Mesenchymal stem cell (in vitro differentiated cells and primary cell): Measurements from ENCODE around the gene RIMBP2.
A peak's percentile ranks its signal among the peaks of the same experiment; 100 is the strongest.

ENCODE experiments used
- DNase-seq: peaks from one replicate; pipeline ENCODE4 v3.0.0-alpha.2; 2013
- H2AFZ ChIP-seq: one replicate; pipeline ENCODE4 v1.6.1; 2013; ENCODE audit warnings: low read depth, mild to moderate bottlenecking, control low read depth, inconsistent platforms, low read length, moderate library complexity
- H2AK5ac ChIP-seq: 2 replicates; pipeline ENCODE4 v1.6.1; 2013; ENCODE audit warnings: low read length, moderate library complexity, mild to moderate bottlenecking, inconsistent platforms; ENCODE audit not compliant: severe bottlenecking
- H2BK120ac ChIP-seq: one replicate; pipeline ENCODE4 v1.6.1; 2013; ENCODE audit warnings: low read depth, mild to moderate bottlenecking, inconsistent platforms, low read length, moderate library complexity
- H2BK12ac ChIP-seq, 2 experiments: one replicate each; pipeline ENCODE4 v1.6.1; 2013; ENCODE audit warnings: inconsistent platforms in 2 of 2, low read length in 2 of 2, mild to moderate bottlenecking in 2 of 2, moderate library complexity in 2 of 2, control low read depth in 1 of 2
- H2BK15ac ChIP-seq: one replicate; pipeline ENCODE4 v1.6.1; 2013; ENCODE audit warnings: mild to moderate bottlenecking, low read depth, inconsistent platforms; ENCODE audit not compliant: poor library complexity, severe bottlenecking
- H2BK5ac ChIP-seq: 2 replicates; pipeline ENCODE4 v1.6.1; 2013; ENCODE audit warnings: low read depth, mild to moderate bottlenecking, low read length, control low read depth, inconsistent platforms; ENCODE audit not compliant: poor library complexity, severe bottlenecking
- H3K14ac ChIP-seq, 2 experiments: one replicate each; pipeline ENCODE4 v1.6.1; 2013; ENCODE audit warnings: inconsistent platforms in 2 of 2, low read length in 2 of 2, control low read depth in 1 of 2, mild to moderate bottlenecking in 1 of 2, moderate library complexity in 1 of 2
- H3K18ac ChIP-seq, 2 experiments: one replicate each; pipeline ENCODE4 v1.6.1; 2013; ENCODE audit warnings: inconsistent platforms in 2 of 2, low read length in 2 of 2, control low read depth in 1 of 2, low read depth in 1 of 2, mild to moderate bottlenecking in 1 of 2
- H3K23ac ChIP-seq, 2 experiments: one replicate each; pipeline ENCODE4 v1.6.1; 2013; ENCODE audit warnings: inconsistent platforms in 2 of 2, low read length in 2 of 2, mild to moderate bottlenecking in 2 of 2, moderate library complexity in 2 of 2, control low read depth in 1 of 2
- H3K27ac ChIP-seq: 2 replicates; pipeline ENCODE4 v1.5.1; 2013; ENCODE audit warnings: mild to moderate bottlenecking, moderate library complexity, low read length, control low read depth, inconsistent platforms; ENCODE audit not compliant: poor library complexity, severe bottlenecking
- H3K27me3 ChIP-seq, 2 experiments: 2 replicates each; pipeline versions ENCODE4 v1.6.1 to v1.7.0; 2013; ENCODE audit warnings: low read length in 2 of 2, mild to moderate bottlenecking in 2 of 2, moderate library complexity in 2 of 2, control low read depth in 1 of 2, inconsistent platforms in 1 of 2; ENCODE audit not compliant: control insufficient read depth in 1 of 2, insufficient read depth in 1 of 2
- H3K36me3 ChIP-seq, 2 experiments: 2 replicates each; pipeline versions ENCODE4 v1.6.1 to v1.7.0; 2013; ENCODE audit warnings: low read length in 2 of 2, control low read depth in 1 of 2, inconsistent platforms in 1 of 2, low read depth in 1 of 2, mild to moderate bottlenecking in 1 of 2; ENCODE audit not compliant: insufficient read depth in 2 of 2, control insufficient read depth in 1 of 2
- H3K4ac ChIP-seq, 2 experiments: one replicate each; pipeline ENCODE4 v1.6.1; 2013; ENCODE audit warnings: inconsistent platforms in 2 of 2, low read length in 2 of 2, mild to moderate bottlenecking in 2 of 2, moderate library complexity in 2 of 2, control low read depth in 1 of 2, low read depth in 1 of 2
- H3K4me1 ChIP-seq: 2 replicates; pipeline ENCODE4 v1.6.1; 2013; ENCODE audit warnings: low read depth, low read length, control low read depth; ENCODE audit not compliant: control insufficient read depth, insufficient read depth
- H3K4me2 ChIP-seq: 2 replicates; pipeline ENCODE4 v1.6.1; 2013; ENCODE audit warnings: low read length, mild to moderate bottlenecking, inconsistent platforms; ENCODE audit not compliant: poor library complexity, severe bottlenecking
- H3K4me3 ChIP-seq, 2 experiments: 2 replicates each; pipeline versions ENCODE4 v1.5.1 to v1.7.0; 2013; ENCODE audit warnings: low read length in 2 of 2, mild to moderate bottlenecking in 2 of 2, control low read depth in 1 of 2, low read depth in 1 of 2; ENCODE audit not compliant: insufficient read depth in 1 of 2
- H3K79me1 ChIP-seq: replicated peaks from 2 replicates; pipeline ENCODE4 v1.6.1; 2013; ENCODE audit warnings: mild to moderate bottlenecking, control low read depth, low read length, inconsistent platforms; ENCODE audit not compliant: poor library complexity, severe bottlenecking
- H3K9ac ChIP-seq: 2 replicates; pipeline ENCODE4 v1.7.0; 2013; ENCODE audit warnings: mild to moderate bottlenecking, low read length, moderate library complexity
- H3K9me3 ChIP-seq: 2 replicates; pipeline ENCODE4 v1.7.0; 2013; ENCODE audit warnings: mild to moderate bottlenecking, low read length; ENCODE audit not compliant: control insufficient read depth
- H4K8ac ChIP-seq: one replicate; pipeline ENCODE4 v1.6.1; 2013; ENCODE audit warnings: inconsistent platforms, mild to moderate bottlenecking, low read length, moderate library complexity
- H4K91ac ChIP-seq: one replicate; pipeline ENCODE4 v1.6.1; 2013; ENCODE audit warnings: mild to moderate bottlenecking, low read length, inconsistent platforms
- WGBS: methylation state at CpG from one replicate; pipeline ENCODE4 v1.1.7; 2013; ENCODE audit warnings: mixed read lengths; 5-methylcytosine and 5-hydroxymethylcytosine counted together

RIMBP2 gene

GRCh38 chr12:130524759-130525158 is 191.3 kb downstream of the RIMBP2 start:
- no peak overlapping the region for H2BK5ac ChIP-seq
- no peaks in the 10 kb centered on the region for H3K79me1 ChIP-seq
- no peak for DNase-seq
- H3K18ac ChIP-seq = no peak overlapping the region
- H3K14ac ChIP-seq = no peak overlapping the region
- no peak overlapping the region for H4K91ac ChIP-seq
- no peak overlapping the region for H3K23ac ChIP-seq
- H3K4me2 ChIP-seq = no peak overlapping the region
- H2AFZ ChIP-seq = no peak overlapping the region
- H3K4ac ChIP-seq = no peak overlapping the region
- H3K27ac ChIP-seq = no peak overlapping the region
- no peaks in the 10 kb centered on the region for H3K9me3 ChIP-seq
- H3K4me1 ChIP-seq = no peaks in the 10 kb centered on the region
- H2BK15ac ChIP-seq = no peak overlapping the region
- H3K27me3 ChIP-seq = no peaks in the 10 kb centered on the region
- H3K9ac ChIP-seq = no peak overlapping the region
- whole genome bisulfite sequencing = 76% methylated on average over 8 of the region's 8 CpGs
- no peak overlapping the region for H2AK5ac ChIP-seq
- H4K8ac ChIP-seq = no peak overlapping the region
- H2BK120ac ChIP-seq = no peak overlapping the region
- no peak overlapping the region for H2BK12ac ChIP-seq
- H3K4me3 ChIP-seq = no peak overlapping the region
- no peaks in the 10 kb centered on the region for H3K36me3 ChIP-seq

- no peaks in the 10 kb centered on the region for H3K36me3 ChIP-seq
- H3K4me1 ChIP-seq = no peaks in the 10 kb centered on the region
- H3K4me2 ChIP-seq = no peak overlapping the region
These were observed 192.1 kb downstream of the RIMBP2 start for GRCh38 chr12:130523863-130524614.

GRCh38 chr12:130523208-130523607 is 192.9 kb downstream of the RIMBP2 start:
- H2AK5ac ChIP-seq = no peak overlapping the region
- H2BK15ac ChIP-seq = no peak overlapping the region
- H3K27me3 ChIP-seq = no peaks in the 10 kb centered on the region
- no peak overlapping the region for H2AFZ ChIP-seq
- H3K36me3 ChIP-seq = no peaks in the 10 kb centered on the region
- H4K91ac ChIP-seq = no peak overlapping the region
- H4K8ac ChIP-seq = no peak overlapping the region
- no peak for DNase-seq
- H2BK120ac ChIP-seq = no peak overlapping the region
- no peak overlapping the region for H3K4me2 ChIP-seq
- no peak overlapping the region for H3K4ac ChIP-seq
- H3K4me3 ChIP-seq = no peak overlapping the region
- no peaks in the 10 kb centered on the region for H3K4me1 ChIP-seq
- no peak overlapping the region for H3K14ac ChIP-seq
- WGBS = 77% methylated on average over 6 of the region's 9 CpGs
- no peak overlapping the region for H3K23ac ChIP-seq
- no peak overlapping the region for H3K27ac ChIP-seq
- no peak overlapping the region for H3K9ac ChIP-seq
- no peak overlapping the region for H2BK12ac ChIP-seq
- no peak overlapping the region for H3K18ac ChIP-seq
- H2BK5ac ChIP-seq = no peak overlapping the region
- peaks cover 3% of the 10 kb centered on the region for H3K9me3 ChIP-seq
- no peaks in the 10 kb centered on the region for H3K79me1 ChIP-seq

More at GRCh38 chr12:130523863-130524614, 192.1 kb downstream of the RIMBP2 start:
- no peak overlapping the region for H2BK15ac ChIP-seq
- H2BK12ac ChIP-seq = no peak overlapping the region
- H3K14ac ChIP-seq = no peak overlapping the region
- H3K9ac ChIP-seq = no peak overlapping the region
- H3K4ac ChIP-seq = no peak overlapping the region
- H3K79me1 ChIP-seq = no peaks in the 10 kb centered on the region
- H3K18ac ChIP-seq = no peak overlapping the region
- H3K23ac ChIP-seq = no peak overlapping the region
- WGBS = 63% methylated on average over 7 of the region's 9 CpGs
- no peak for DNase-seq
- H3K9me3 ChIP-seq = no peaks in the 10 kb centered on the region
- H2AFZ ChIP-seq = no peak overlapping the region
- H3K4me3 ChIP-seq = no peak overlapping the region
- H4K91ac ChIP-seq = no peak overlapping the region
- H3K27ac ChIP-seq = no peak overlapping the region
- no peak overlapping the region for H2BK5ac ChIP-seq
- no peak overlapping the region for H2AK5ac ChIP-seq
- no peaks in the 10 kb centered on the region for H3K27me3 ChIP-seq
- no peak overlapping the region for H4K8ac ChIP-seq
- H2BK120ac ChIP-seq = no peak overlapping the region

GRCh38 chr12:130522244-130522834 is 193.8 kb downstream of the RIMBP2 start:
- Histone ChIP-seq H3K4me3 (peak overlapping the region in 1 of 2 experiments; percentile 22), H3K4me2 (no peak overlapping the region), H2BK12ac (no peak overlapping the region), H2BK120ac (no peak overlapping the region), H4K91ac (no peak overlapping the region), H3K9ac (no peak overlapping the region), H3K4me1 (no peaks in the 10 kb centered on the region), H3K27ac (no peak overlapping the region), H3K9me3 (peaks cover 7% of the 10 kb centered on the region), H2BK15ac (no peak overlapping the region), H3K14ac (no peak overlapping the region), H3K36me3 (no peaks in the 10 kb centered on the region), H3K23ac (no peak overlapping the region), H3K79me1 (no peaks in the 10 kb centered on the region), H4K8ac (no peak overlapping the region), H3K27me3 (no peaks in the 10 kb centered on the region), H3K18ac (no peak overlapping the region), H3K4ac (no peak overlapping the region), H2AFZ (no peak overlapping the region), H2AK5ac (no peak overlapping the region), H2BK5ac (no peak overlapping the region)
- DNase-seq = no peak
- 76% methylated on average over 12 of the region's 17 CpGs for WGBS
